ENCODE results near the gene SRP68. TPM values are rescaled to one million over a fixed set of nuclear protein-coding genes. Genes with fewer than 3 reads are reported as not detected.

SRP68 gene
- polyA plus RNA-seq, 1 of the 3 experiments (the other 2 are of a cell fraction) = 76.8 TPM

DNA sequence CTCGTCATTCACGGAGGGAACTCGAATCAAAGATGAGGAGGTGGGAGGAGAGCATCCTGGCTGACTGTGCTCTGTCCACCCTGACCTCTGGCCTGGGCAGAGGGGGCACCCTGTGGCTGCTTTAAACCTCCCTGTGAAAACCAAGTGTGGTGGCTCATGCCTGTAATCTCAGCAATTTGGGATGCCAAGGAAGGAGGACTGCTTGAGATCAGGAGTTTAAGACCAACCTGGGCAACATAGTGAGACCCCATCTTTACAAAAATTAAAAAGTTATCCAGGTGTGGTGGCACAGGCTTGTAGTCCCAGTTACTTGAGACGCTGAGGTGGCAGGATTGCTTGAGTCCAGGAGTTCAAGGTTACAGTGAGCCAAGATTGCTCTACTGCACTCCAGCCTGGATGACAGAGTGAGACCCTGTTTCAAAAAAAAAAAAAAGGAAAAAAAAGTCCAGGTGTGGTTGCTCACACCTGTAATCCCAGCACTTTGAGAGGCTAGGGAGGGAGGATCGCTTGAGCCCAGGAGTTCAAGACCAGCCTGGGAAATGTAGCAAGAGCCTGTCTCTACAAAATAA lies 77.4 kb downstream of the SRP68 start:
- Histone ChIP-seq H3K27ac (ENCODE audit: low read depth in 2 of 2, low read length in 1 of 2) (no peak overlapping the region), H3K4me2 (no peak overlapping the region), H4K20me1 (ENCODE audit: insufficient read depth) (no peaks in the 10 kb centered on the region), H3K9me2 (no peaks in the 10 kb centered on the region), H3K27me3 (ENCODE audit: insufficient read depth) (no peaks in the 10 kb centered on the region), H3K9ac (no peak overlapping the region), H3K36me3 (replicated peaks in 1 of 2; ENCODE audit: control insufficient read depth in 1 of 2, insufficient read depth in 2 of 2, low read length in 1 of 2) (peaks cover 0 to 5% of the 10 kb centered on the region in 2 experiments), H3K4me3 (ENCODE audit: low read depth in 2 of 2, low read length in 1 of 2) (no peak overlapping the region), H3K9me3 (no peaks in the 10 kb centered on the region), H3K79me2 (ENCODE audit: insufficient read depth) (no peaks in the 10 kb centered on the region), H2AFZ (ENCODE audit: low read depth) (no peak overlapping the region), H3F3A (replicated peaks; ENCODE audit: insufficient read depth) (no peaks in the 10 kb centered on the region), H3K4me1 (ENCODE audit: control insufficient read depth in 1 of 2, insufficient read depth in 2 of 2, low read depth in 1 of 2, low read length in 1 of 2) (0 out of 4 replicates have a peak, but pooled peaks cover 0 to 7% of the 10 kb centered on the region in 2 experiments)
- CTCF ChIA-PET = interaction anchor here (1.1 to 2.8 kb wide), 6 partner anchors 10 to 285 kb away, joined by 4 to 26 read pairs (median 6); partner anchors contain the start of gene MRPL38
- POLR2A ChIA-PET = no interaction called here
- no peak for DNase-seq
- TF ChIP-seq TCF12 (IDR thresholded peaks at IDR 0.05) = no peak
- TF ChIP-seq MXI1 (IDR thresholded peaks at IDR 0.05; ENCODE audit: low read depth, low read length) = no peak
- TF ChIP-seq, protein P1, sequence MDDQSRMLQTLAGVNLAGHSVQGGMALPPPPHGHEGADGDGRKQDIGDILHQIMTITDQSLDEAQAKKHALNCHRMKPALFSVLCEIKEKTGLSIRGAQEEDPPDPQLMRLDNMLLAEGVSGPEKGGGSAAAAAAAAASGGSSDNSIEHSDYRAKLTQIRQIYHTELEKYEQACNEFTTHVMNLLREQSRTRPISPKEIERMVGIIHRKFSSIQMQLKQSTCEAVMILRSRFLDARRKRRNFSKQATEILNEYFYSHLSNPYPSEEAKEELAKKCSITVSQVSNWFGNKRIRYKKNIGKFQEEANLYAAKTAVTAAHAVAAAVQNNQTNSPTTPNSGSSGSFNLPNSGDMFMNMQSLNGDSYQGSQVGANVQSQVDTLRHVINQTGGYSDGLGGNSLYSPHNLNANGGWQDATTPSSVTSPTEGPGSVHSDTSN (IDR thresholded peaks at IDR 0.05) = no peak
- TF ChIP-seq POLR2AphosphoS5 (IDR thresholded peaks at IDR 0.05; ENCODE audit: low read depth, low read length) = no peak
- TF ChIP-seq, protein P2, sequence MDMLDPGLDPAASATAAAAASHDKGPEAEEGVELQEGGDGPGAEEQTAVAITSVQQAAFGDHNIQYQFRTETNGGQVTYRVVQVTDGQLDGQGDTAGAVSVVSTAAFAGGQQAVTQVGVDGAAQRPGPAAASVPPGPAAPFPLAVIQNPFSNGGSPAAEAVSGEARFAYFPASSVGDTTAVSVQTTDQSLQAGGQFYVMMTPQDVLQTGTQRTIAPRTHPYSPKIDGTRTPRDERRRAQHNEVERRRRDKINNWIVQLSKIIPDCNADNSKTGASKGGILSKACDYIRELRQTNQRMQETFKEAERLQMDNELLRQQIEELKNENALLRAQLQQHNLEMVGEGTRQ (IDR thresholded peaks at IDR 0.05; ENCODE audit: borderline replicate concordance, low read depth, low read length) = no peak
- TF ChIP-seq RXRA (IDR thresholded peaks at IDR 0.05; ENCODE audit: borderline replicate concordance, low read depth) = no peak
- TF ChIP-seq, protein P3, sequence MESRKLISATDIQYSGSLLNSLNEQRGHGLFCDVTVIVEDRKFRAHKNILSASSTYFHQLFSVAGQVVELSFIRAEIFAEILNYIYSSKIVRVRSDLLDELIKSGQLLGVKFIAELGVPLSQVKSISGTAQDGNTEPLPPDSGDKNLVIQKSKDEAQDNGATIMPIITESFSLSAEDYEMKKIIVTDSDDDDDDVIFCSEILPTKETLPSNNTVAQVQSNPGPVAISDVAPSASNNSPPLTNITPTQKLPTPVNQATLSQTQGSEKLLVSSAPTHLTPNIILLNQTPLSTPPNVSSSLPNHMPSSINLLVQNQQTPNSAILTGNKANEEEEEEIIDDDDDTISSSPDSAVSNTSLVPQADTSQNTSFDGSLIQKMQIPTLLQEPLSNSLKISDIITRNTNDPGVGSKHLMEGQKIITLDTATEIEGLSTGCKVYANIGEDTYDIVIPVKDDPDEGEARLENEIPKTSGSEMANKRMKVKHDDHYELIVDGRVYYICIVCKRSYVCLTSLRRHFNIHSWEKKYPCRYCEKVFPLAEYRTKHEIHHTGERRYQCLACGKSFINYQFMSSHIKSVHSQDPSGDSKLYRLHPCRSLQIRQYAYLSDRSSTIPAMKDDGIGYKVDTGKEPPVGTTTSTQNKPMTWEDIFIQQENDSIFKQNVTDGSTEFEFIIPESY (IDR thresholded peaks at IDR 0.05; ENCODE audit: borderline replicate concordance, low read depth) = no peak
- no peak for TF ChIP-seq NRF1 (IDR thresholded peaks at IDR 0.05; ENCODE audit: low read depth, low read length)
- TF ChIP-seq RCOR1 (IDR thresholded peaks at IDR 0.05; ENCODE audit: low read length) = no peak
- no peak for TF ChIP-seq SMC3 (IDR thresholded peaks at IDR 0.05; ENCODE audit: low read depth, low read length)
- no peak for TF ChIP-seq FOXJ3 (CRISPR knock-in tag; IDR thresholded peaks at IDR 0.05)
- no peak for TF ChIP-seq ELF1 (IDR thresholded peaks at IDR 0.05)
- no peak for TF ChIP-seq TAF1 (IDR thresholded peaks at IDR 0.05; ENCODE audit: borderline replicate concordance, low read depth, low read length)
- TF ChIP-seq, protein P4, sequence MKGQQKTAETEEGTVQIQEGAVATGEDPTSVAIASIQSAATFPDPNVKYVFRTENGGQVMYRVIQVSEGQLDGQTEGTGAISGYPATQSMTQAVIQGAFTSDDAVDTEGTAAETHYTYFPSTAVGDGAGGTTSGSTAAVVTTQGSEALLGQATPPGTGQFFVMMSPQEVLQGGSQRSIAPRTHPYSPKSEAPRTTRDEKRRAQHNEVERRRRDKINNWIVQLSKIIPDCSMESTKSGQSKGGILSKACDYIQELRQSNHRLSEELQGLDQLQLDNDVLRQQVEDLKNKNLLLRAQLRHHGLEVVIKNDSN (IDR thresholded peaks at IDR 0.05; ENCODE audit: borderline replicate concordance, low read depth) = no peak
- no peak for TF ChIP-seq RFX5 (IDR thresholded peaks at IDR 0.05; ENCODE audit: low read length)
- no peak for TF ChIP-seq FOSL2 (IDR thresholded peaks at IDR 0.05; ENCODE audit: borderline replicate concordance, low read depth)
- no peak for TF ChIP-seq SIN3A (IDR thresholded peaks at IDR 0.05; ENCODE audit: borderline replicate concordance, low read depth, low read length)
- no peak for TF ChIP-seq EP300 (IDR thresholded peaks at IDR 0.05; ENCODE audit: borderline replicate concordance in 1 of 2, low read depth in 1 of 2, low read length in 1 of 2)
- WGBS (ENCODE audit: low lambda C conversion rate) = 91% methylated on average over 5 of the region's 5 CpGs
